Activated CD8-positive, alpha-beta memory T cell treated with anti-CD3 and anti-CD28 coated beads, Interleukin-2, amount 10 ng/mL, durations not matched to agents 7 days and 5 days (primary cell): ENCODE results near the gene DLL1. TPM values are rescaled to one million over a fixed set of nuclear protein-coding genes. Genes with fewer than 3 reads are reported as not detected.
"Not testable (repeated sequence)": the region's sequence is repeated elsewhere in the genome, so short reads cannot be mapped to it uniquely, and the experiment has no call there.

Experiments
- ATAC-seq: fragments of 150-1000 bp; cut with Tn5 transposase; one replicate; pipeline ENCODE4 v1.10.0; 2021; ENCODE audit warnings: moderate library complexity
- CTCF ChIA-PET: fragments of 350-600 bp; sonication (Branson Sonifier 250); formaldehyde crosslinking; loops from one replicate; lab custom pipeline; 2021; ENCODE audit warnings: antibody characterized with exemption; lab: Charles Lee
- DNase-seq: peaks from one replicate; pipeline ENCODE4 v3.0.0-alpha.2; 2020
- H3K27ac Mint-ChIP-seq: one replicate; pipeline ENCODE4 v1.8.0; 2021; ENCODE audit warnings: mild to moderate bottlenecking, mixed read lengths
- H3K27me3 Mint-ChIP-seq: one replicate; pipeline ENCODE4 v1.8.0; 2021; ENCODE audit warnings: mixed read lengths
- H3K36me3 Mint-ChIP-seq: one replicate; pipeline ENCODE4 v1.8.0; 2021; ENCODE audit warnings: mild to moderate bottlenecking, mixed read lengths
- H3K4me1 Mint-ChIP-seq: one replicate; pipeline ENCODE4 v1.8.0; 2021; ENCODE audit warnings: mixed read lengths
- H3K4me3 Mint-ChIP-seq: one replicate; pipeline ENCODE4 v1.8.0; 2021; ENCODE audit warnings: mild to moderate bottlenecking, moderate library complexity, mixed read lengths
- H3K9me3 Mint-ChIP-seq: one replicate; pipeline ENCODE4 v1.8.0; 2022; ENCODE audit warnings: low read depth, mixed read lengths
- total RNA-seq, 2 experiments: library from RNA; stranded (reverse); gene quantifications; one replicate each; pipeline ENCODE4 v1.2.3, GENCODE V29; 2021

DLL1 gene
- total RNA-seq, 2 experiments from 2014 or later, result 0.37 to 1.2 TPM

- Mint-ChIP-seq H3K9me3 (no peaks in the 10 kb centered on the region), H3K4me3 (no peak overlapping the region), H3K4me1 (no peaks in the 10 kb centered on the region), H3K36me3 (no peaks in the 10 kb centered on the region), H3K27ac (no peak overlapping the region), H3K27me3 (peaks cover 64% of the 10 kb centered on the region)
- ATAC-seq, result no peak
- DNase-seq, result no peak
- CTCF ChIA-PET, result no interaction called here
These were observed 25.2 kb downstream of the DLL1 start for GRCh38 chr6:170265655-170266054.

- CTCF ChIA-PET, ATAC-seq, H3K4me1 Mint-ChIP-seq, H3K4me3 Mint-ChIP-seq, H3K9me3 Mint-ChIP-seq, H3K36me3 Mint-ChIP-seq, H3K27ac Mint-ChIP-seq, DNase-seq: not testable (repeated sequence)
- H3K27me3 Mint-ChIP-seq, result peaks cover 62% of the 10 kb centered on the region
These were observed 26.2 kb downstream of the DLL1 start for GRCh38 chr6:170264644-170265043.

DNA sequence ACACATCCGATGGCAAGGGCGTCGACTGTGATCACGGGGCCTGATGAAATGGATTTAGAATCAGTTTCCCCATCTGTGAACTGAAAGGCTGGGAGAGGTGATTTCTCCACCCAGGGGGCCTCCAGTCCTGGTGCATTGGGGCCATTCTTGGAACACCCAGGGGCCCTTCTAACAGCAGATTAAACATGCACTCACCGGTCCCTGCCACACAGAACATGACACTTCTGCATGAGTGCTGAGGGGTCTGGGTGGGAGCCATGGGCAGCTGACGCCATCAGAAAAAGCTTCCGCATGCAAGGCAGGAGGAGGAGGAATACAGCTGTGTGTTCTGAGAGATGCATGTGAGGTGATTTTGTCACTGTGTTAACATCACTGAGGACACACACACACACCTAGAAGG is 26.8 kb downstream of the DLL1 start:
- no peaks in the 10 kb centered on the region for H3K9me3 Mint-ChIP-seq

GRCh38 chr6:170263410-170263809 is 27.5 kb downstream of the DLL1 start:
- Mint-ChIP-seq H3K4me3 (no peak overlapping the region), H3K27me3 (peaks cover 59% of the 10 kb centered on the region), H3K4me1 (no peaks in the 10 kb centered on the region), H3K27ac (no peak overlapping the region), H3K36me3 (no peaks in the 10 kb centered on the region), H3K9me3 (no peaks in the 10 kb centered on the region)
- DNase-seq, result no peak
- CTCF ChIA-PET, result no interaction called here
- no peak for ATAC-seq

More for the DNA sequence above, 26.8 kb downstream of the DLL1 start:
- no peak overlapping the region for H3K27ac Mint-ChIP-seq
- H3K36me3 Mint-ChIP-seq, result no peaks in the 10 kb centered on the region
- DNase-seq (no peak), ATAC-seq (no peak)
- CTCF ChIA-PET, result no interaction called here
- H3K4me1 Mint-ChIP-seq, result no peaks in the 10 kb centered on the region
- H3K4me3 Mint-ChIP-seq, result no peak overlapping the region
- H3K27me3 Mint-ChIP-seq, result peaks cover 60% of the 10 kb centered on the region

- no peaks in the 10 kb centered on the region for H3K36me3 Mint-ChIP-seq
- CTCF ChIA-PET, result interaction anchor here (1.2 kb wide), 1 partner anchor 8 kb away, joined by 3 read pairs; no protein-coding TSS in a partner anchor
- peaks cover 56% of the 10 kb centered on the region for H3K27me3 Mint-ChIP-seq
- H3K4me1 Mint-ChIP-seq, result no peaks in the 10 kb centered on the region
- ATAC-seq (no peak), DNase-seq (no peak)
- no peak overlapping the region for H3K4me3 Mint-ChIP-seq
- no peaks in the 10 kb centered on the region for H3K9me3 Mint-ChIP-seq
- no peak overlapping the region for H3K27ac Mint-ChIP-seq
These were observed 28.3 kb downstream of the DLL1 start for GRCh38 chr6:170262489-170263088.

DNA sequence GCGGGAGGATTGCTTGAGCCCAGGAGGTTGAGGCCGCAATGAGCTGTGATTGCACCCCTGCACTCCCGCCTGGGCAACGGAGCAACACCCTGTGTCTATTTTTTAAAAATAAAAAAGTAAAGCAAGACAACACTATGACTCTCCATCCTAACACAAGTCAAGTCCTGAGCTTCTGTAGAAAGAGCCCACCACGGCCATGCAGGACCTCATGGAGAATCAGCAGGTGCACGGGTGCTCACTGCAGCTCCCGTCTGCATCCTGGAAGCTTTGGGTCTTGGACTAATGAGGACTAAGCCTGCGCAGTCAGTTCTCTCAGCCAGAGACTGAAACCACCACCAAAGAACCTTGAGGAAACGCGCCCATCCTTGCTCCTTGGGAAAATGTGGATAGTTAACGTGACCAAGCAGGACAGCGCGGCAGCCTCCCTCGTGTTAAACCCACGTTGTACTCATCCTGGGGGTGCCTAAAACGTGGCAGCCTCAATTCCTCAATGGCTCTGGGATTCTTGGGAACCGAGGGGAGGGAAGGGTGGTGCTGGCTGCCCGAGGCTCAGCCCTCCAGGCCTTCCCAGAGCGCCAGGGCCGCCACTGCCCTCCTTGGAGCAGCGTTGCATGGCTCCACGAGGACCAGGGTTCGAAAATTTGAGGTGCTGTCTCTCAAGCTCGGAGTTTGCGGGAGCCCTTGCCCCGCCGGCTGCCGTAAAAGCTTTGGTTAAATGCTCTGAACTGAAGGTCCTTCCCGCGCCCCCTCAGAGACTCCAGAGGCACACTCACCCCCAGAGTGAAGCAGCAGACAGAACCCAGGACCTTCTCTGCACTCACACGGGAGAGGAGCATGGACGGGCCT is 29.0 kb downstream of the DLL1 start:
- Mint-ChIP-seq H3K9me3 (no peaks in the 10 kb centered on the region), H3K4me3 (no peak overlapping the region), H3K4me1 (no peaks in the 10 kb centered on the region), H3K27ac (no peak overlapping the region), H3K36me3 (no peaks in the 10 kb centered on the region), H3K27me3 (peaks cover 60% of the 10 kb centered on the region)
- CTCF ChIA-PET, result interaction anchor here (1.2 kb wide), 1 partner anchor 8 kb away, joined by 3 read pairs; no protein-coding TSS in a partner anchor
- DNase-seq (no peak), ATAC-seq (no peak)

- Mint-ChIP-seq H3K4me1 (no peaks in the 10 kb centered on the region), H3K4me3 (no peak overlapping the region), H3K9me3 (no peaks in the 10 kb centered on the region), H3K27me3 (peaks cover 52% of the 10 kb centered on the region), H3K36me3 (no peaks in the 10 kb centered on the region), H3K27ac (no peak overlapping the region)
- no peak for DNase-seq
- no peak for ATAC-seq
- CTCF ChIA-PET, result no interaction called here
These were observed 30.2 kb downstream of the DLL1 start for GRCh38 chr6:170260686-170261085.

DNA sequence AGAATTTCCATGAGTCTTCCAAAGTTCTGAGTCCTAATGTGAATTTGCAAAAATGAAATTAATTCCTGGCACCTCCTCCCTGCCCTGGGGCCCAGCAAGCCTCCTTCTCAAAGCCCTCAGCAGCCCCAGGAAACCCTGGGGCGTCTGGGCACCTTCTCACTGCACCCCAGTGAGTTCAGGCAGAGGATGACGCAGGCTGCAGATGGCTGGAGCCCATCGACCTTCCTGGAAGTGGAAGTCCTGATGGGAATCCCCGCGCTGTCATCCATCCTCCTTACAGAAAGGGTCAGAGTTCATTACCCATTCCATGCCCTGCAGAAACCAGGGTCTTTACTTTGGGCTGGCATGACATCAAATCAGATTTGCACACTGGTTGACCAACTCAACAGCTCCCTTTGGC is 31.6 kb downstream of the DLL1 start:
- Mint-ChIP-seq H3K9me3 (no peaks in the 10 kb centered on the region), H3K36me3 (no peaks in the 10 kb centered on the region), H3K27ac (no peak overlapping the region), H3K4me1 (no peaks in the 10 kb centered on the region), H3K27me3 (peaks cover 47% of the 10 kb centered on the region), H3K4me3 (no peak overlapping the region)
- CTCF ChIA-PET, result no interaction called here
- DNase-seq (no peak), ATAC-seq (no peak)

GRCh38 chr6:170258407-170258806 is 32.5 kb downstream of the DLL1 start:
- Mint-ChIP-seq H3K4me3 (no peak overlapping the region), H3K36me3 (no peaks in the 10 kb centered on the region), H3K9me3 (no peaks in the 10 kb centered on the region), H3K27ac (no peak overlapping the region), H3K27me3 (peaks cover 38% of the 10 kb centered on the region), H3K4me1 (no peaks in the 10 kb centered on the region)
- no peak for DNase-seq
- ATAC-seq, result no peak
- CTCF ChIA-PET, result no interaction called here

DNA sequence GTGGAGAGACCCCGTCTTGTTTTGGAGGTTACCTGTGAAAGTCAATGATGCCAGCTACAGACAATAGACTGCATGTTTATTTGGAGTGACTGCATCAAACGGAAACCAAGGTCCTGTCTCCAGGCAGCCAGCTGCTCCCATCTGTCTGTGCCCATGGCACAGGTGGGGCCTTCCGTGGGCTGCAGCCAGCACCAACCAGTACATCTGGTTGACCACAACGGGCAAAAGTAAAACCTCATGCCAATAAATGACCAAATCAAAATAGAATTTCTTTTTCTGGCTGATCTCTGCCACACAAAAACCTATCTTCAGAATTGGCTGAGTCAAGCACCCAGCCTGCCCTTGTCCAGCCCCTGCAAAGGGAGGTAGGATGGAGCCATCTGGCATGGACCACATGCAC is 33.5 kb downstream of the DLL1 start:
- no peak for DNase-seq
- Mint-ChIP-seq H3K9me3 (no peaks in the 10 kb centered on the region), H3K4me3 (no peak overlapping the region), H3K27me3 (peaks cover 29% of the 10 kb centered on the region), H3K36me3 (no peaks in the 10 kb centered on the region), H3K4me1 (no peaks in the 10 kb centered on the region), H3K27ac (no peak overlapping the region)
- no peak for ATAC-seq
- CTCF ChIA-PET, result no interaction called here

GRCh38 chr6:170256641-170257040 is 34.2 kb downstream of the DLL1 start:
- no peak for ATAC-seq
- Mint-ChIP-seq H3K4me3 (no peak overlapping the region), H3K4me1 (no peaks in the 10 kb centered on the region), H3K27me3 (peaks cover 29% of the 10 kb centered on the region), H3K36me3 (no peaks in the 10 kb centered on the region), H3K27ac (no peak overlapping the region), H3K9me3 (no peaks in the 10 kb centered on the region)
- CTCF ChIA-PET, result no interaction called here
- no peak for DNase-seq

GRCh38 chr6:170255426-170256125 is 35.3 kb downstream of the DLL1 start:
- Mint-ChIP-seq H3K36me3 (no peaks in the 10 kb centered on the region), H3K4me3 (no peak overlapping the region), H3K27me3 (peaks cover 27% of the 10 kb centered on the region), H3K27ac (no peak overlapping the region), H3K9me3 (no peaks in the 10 kb centered on the region), H3K4me1 (no peaks in the 10 kb centered on the region)
- ATAC-seq (no peak), DNase-seq (no peak)
- CTCF ChIA-PET, result no interaction called here

DNA sequence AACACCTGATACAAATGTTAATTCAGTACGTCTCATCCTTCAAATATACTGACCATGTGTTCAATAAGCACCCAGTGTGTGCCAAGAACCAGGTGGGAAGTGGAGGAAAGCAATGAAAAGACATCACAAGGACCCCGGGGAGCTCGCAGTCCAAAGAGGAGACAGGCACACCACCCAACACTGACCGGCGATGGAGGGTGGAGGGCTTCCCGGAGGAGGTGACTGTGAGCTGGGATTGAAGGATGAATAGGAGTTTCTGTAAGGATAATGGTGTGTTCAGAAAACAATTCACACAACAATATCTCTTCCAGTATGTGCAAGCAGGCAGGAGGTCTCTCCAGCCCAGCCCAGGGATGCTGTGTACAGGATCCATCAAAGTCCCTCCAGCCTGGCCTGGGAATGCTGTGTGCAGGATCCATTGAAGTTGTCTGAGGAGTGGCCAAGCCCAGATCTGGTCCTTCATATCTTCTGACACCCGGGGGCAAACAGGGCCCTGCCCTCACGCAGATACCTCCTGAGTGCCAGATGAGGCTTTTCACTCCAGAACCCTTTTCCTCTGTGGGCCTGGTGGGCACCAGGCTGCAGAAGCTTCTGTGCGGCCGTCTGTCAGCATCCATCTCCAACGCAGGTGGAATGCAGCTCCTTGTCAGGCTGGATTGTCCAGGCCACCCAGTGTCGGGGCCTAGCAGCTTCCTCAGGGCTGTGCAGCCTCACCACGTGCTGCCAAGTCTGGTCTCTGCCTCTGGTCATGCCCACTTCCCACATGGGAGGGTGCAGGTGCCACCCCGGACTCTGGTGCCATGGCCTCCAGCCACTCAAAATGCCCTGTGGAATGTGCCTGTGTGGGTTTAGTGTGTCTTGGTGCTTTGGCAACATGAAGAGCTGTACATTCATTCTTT is 36.3 kb downstream of the DLL1 start:
- Mint-ChIP-seq H3K4me3 (no peak overlapping the region), H3K36me3 (no peaks in the 10 kb centered on the region), H3K27me3 (peaks cover 21% of the 10 kb centered on the region), H3K27ac (no peak overlapping the region), H3K4me1 (no peaks in the 10 kb centered on the region), H3K9me3 (no peaks in the 10 kb centered on the region)
- CTCF ChIA-PET, result no interaction called here
- DNase-seq (no peak), ATAC-seq (no peak)
